Cardiac fibroblast (primary cell): ENCODE measurements around the gene CDC7.
"Not testable (repeated sequence)": the region's sequence is repeated elsewhere in the genome, so short reads cannot be mapped to it uniquely, and the experiment has no call there.

Experiments
- DNase-seq, 2 donors: peaks; one replicate each; pipeline versions ENCODE4 v3.0.0 to v3.0.0-alpha.2; 2010; ENCODE audit warnings: low read depth in 2 of 2
- H3K4me3 ChIP-seq, 2 donors: replicated peaks in 1 of 2; 1 replicate in 1 of 2; 2 replicates in 1 of 2; pipeline ENCODE4 v1.5.1; 2011; ENCODE audit warnings: low read depth in 2 of 2, low read length in 2 of 2, mild to moderate bottlenecking in 2 of 2, moderate library complexity in 1 of 2
- CTCF ChIP-seq: IDR thresholded peaks from one replicate; pipeline ENCODE4 v1.5.1; 2011; ENCODE audit warnings: low read depth, mild to moderate bottlenecking, low read length, inconsistent platforms

Gene CDC7

DNA sequence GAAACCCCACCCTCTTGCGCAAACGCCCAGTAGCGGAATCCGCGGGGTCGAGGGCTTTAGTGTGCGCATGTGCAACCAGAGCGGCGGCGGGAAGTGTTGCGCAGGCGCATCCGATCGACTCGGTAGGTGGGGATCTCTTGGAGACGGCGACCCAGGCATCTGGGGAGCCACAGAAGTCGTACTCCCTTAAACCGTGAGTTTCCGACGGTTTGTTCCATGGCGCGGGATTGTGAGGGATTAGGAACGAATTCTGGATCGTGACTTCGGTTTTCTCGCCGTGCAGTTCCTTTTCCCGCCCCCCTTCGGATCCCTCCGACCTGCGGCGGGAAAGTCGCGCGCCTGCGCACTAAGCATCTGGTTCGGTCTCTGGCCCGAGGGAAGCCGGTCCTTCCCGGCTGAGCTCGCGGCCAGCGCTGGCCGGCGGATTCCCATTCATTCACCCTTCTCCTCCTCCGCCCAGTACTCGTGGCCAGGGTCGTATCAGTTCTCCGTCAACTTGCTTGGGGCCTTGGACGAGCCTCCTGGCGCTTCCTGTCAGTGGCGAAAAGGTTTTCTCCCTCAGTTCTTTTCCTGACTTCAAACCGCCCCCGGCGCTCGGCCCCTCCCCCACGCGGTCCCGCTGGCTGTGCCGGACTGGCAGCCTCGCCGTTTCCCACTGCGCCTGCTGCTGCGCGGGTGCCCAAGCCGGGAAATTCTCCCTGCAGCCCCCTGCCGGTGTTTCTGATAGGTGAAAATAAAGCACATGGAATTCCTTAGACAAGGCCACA is at the start of gene CDC7:
Gene CDC7, plus strand, starts transcription at position 96 of the 767 bp plus-strand sequence. CDS start 866 bp downstream, outside the sequence.
- TF ChIP-seq CTCF, result peak; percentile 26
- peak; percentile 96 to 97 for DNase-seq
- peak within 1 kb of the TSS; percentile 77 to 83 for H3K4me3 ChIP-seq

- H3K4me3 ChIP-seq, result no peak overlapping the region
- no peak for TF ChIP-seq CTCF
- peak in 1 of 2 donors; percentile 49 for DNase-seq
Observed at GRCh38 chr1:91454136-91454535, 46.5 kb upstream of the CDC7 start.

- DNase-seq, result peak in 1 of 2 donors; percentile 52
- TF ChIP-seq CTCF, result no peak
- H3K4me3 ChIP-seq, result no peak overlapping the region
Observed at GRCh38 chr1:91455334-91455733, 45.3 kb upstream of the CDC7 start.

GRCh38 chr1:91455896-91456295 is 44.8 kb upstream of the CDC7 start:
- DNase-seq, result no peak
- no peak for TF ChIP-seq CTCF
- H3K4me3 ChIP-seq, result no peak overlapping the region

- not testable (repeated sequence) for H3K4me3 ChIP-seq, DNase-seq
Observed at GRCh38 chr1:91465350-91465749, 35.3 kb upstream of the CDC7 start.

GRCh38 chr1:91476533-91477217 is 24.0 kb upstream of the CDC7 start:
- H3K4me3 ChIP-seq, result no peak overlapping the region
- DNase-seq, result peak in 1 of 2 donors; percentile 88
- no peak for TF ChIP-seq CTCF

GRCh38 chr1:91487469-91487868 is 13.2 kb upstream of the CDC7 start:
- H3K4me3 ChIP-seq, result no peak overlapping the region
- DNase-seq, result no peak
- no peak for TF ChIP-seq CTCF
